OCI-M2 (cell line): Measurements from ENCODE around the gene RAB23.
"Not testable (repeated sequence)": the region's sequence is repeated elsewhere in the genome, so short reads cannot be mapped to it uniquely, and the experiment has no call there.

ENCODE experiments used
- DNase-seq: peaks from one replicate; lab custom pipeline; 2025; ENCODE audit not compliant: unreplicated experiment; lab: John Stamatoyannopoulos, UW

Gene RAB23

GRCh38 chr6:57243526-57243925 lies 21.4 kb upstream of the RAB23 start:
- not testable (repeated sequence) for DNase-seq

- no peak for DNase-seq
These were observed 20.4 kb upstream of the RAB23 start for GRCh38 chr6:57242505-57242904.

DNA sequence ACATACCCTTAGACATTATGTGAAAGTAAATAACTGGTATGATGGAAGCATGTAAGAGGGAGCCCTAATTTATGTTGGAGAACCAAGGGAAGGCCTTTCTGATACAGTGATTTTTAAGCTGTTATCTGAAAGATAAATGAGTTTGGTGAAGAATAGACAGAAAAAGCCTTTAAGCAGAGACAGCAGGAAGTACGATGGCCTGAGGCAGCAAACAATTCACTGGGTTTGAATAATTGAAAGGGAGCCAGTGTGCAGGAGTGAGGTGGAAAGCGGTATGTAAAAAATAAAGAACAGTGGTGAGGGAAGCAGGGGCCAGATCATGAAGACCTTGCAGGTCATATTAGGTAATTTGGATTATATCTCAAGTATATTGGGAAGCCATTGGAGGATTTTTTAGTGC lies 4.1 kb upstream of the RAB23 start:
- no peak for DNase-seq

- no peak for DNase-seq
These were observed 2.8 kb upstream of the RAB23 start for GRCh38 chr6:57224769-57225515.

- no peak for DNase-seq
These were observed 603 bp upstream of the RAB23 start for GRCh38 chr6:57222743-57223077.

DNA sequence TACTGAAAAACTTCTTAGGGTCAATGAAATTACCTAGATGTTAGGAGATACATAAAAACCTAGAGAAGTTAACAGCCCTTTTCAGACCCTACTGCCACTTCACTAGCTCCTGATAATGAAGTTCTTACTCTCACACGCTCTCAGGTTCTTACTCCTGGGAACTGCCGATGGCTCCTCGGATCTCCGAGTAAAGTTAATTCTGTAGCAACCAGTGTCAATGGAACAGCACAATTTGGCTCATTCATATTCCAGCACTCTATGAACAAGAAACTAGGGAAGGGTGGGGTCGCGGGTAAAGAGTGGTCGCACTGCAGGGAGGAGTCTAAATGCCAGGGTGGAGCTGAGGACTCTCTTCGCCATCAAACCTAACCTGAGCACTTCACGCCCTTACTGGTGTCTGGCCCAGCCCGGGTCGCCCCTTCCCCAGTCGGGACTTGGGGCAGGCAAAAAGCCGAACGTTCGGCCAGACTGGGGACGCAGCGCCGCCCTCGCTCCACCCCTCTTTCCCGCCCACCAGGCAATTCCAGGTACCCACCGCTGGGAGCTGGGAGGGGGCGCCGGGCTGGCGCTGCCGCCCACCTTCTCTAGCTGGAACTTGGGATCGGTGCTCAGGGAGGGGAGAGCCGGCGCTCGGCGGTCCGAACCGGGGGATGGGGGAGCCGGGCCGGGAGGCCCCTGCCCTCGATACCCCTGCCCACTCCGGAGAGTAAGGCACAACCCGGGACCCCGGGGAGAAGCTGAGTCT lies 744 bp downstream of the RAB23 start:
- no peak for DNase-seq

DNA sequence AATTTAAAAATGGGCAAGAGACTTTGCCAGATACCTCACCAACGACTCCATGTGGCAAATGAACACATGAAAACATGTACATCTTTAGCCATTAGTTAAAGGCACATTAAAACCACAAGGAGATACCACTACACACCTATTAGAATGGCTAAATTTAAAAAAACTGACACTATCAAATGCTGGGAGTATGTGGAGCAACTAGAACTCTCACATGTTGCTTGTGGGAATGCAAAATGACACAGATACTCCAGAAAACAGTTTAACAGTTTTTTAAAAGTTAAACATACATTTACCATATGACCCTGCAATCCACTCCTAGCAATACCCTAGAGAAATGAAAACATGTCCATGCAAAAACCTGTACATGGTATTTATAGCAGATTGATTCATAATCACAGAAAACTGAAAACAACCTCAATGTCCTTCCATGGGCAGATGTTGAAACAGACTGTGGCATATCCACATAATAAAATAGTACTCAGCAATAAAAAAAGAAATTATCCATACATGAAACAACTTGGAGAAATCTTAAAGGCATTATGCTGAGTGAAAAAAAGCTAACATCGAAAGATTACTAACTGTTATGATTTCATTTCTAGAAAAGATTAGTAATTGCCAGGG lies 1.9 kb downstream of the RAB23 start:
- DNase-seq = no peak

DNA sequence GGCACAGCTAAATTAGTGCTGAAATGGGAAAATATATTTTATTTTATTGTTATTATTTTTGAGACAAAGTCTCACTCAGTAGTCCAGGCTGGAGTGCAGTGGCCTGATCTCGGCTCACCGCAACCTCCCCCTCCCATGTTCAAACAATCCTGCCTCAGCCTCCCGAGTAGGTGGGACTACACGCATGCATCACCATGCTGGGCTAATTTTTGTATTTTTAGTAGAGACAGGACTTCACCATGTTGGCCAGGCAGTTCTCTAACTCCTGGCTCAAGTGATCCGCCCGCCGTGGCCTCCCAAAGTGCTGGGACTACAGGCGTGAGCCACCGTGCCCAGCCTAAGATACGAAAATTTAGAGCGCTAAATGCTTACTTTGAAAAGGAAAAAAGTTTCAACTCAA lies 4.8 kb downstream of the RAB23 start:
- no peak for DNase-seq

DNA sequence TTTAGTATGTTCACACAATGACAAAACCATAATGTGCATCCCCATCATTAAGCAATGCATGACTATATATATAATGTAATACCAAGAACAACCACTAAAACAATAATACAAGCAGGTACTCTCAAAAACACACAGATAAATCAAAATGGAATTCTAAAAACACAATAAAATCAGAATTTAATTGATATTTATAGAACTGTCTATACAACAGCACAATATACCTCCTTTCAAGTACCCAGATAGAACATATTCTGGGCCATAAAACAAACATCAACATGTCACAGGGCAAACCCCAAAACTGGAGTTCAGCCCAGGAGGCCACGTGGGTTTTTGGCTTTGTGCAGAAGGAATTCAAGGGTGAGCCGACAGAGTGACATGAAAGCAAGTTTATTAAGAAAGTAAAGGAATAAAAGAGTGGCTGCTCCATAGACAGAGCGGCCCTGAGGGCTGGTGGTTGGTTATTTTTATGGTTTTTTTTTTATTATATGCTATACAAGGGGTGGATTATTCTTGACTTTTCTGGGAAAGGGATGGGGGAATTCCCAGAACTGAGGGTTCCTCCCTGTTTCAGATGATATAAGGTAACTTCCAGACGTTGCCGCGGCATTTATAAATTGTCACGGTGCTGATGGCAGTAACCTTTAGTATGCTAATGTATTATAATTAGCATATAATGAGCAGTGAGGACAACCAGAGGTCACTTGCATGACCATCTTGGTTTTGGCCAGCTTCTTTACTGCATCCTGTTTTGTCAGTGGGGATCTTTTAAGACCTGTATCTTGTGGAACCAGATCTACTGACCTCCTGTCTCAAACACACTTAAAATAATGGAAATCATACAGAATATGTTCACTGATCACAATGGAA lies 5.6 kb downstream of the RAB23 start:
- no peak for DNase-seq

- DNase-seq = no peak
These were observed 6.8 kb downstream of the RAB23 start for GRCh38 chr6:57215260-57215659.

DNA sequence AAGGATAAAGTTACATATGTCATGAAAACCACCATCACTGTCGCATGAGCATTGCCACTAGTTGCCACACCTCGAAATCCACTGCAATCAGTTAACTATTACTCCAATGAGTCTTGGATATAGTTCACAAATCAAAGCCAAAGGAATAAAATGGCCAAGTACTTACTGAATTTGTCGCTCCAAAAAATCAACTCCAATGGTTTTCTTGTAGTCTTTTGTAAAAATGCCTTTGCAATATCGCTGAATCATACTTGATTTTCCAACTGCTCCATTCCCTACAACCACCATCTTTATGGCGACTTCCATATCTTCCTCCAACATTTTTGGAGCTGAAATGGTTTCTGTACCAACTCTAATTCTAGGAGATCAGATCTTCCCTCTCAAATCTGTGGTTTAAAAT lies 12.0 kb downstream of the RAB23 start:
- DNase-seq = no peak

DNA sequence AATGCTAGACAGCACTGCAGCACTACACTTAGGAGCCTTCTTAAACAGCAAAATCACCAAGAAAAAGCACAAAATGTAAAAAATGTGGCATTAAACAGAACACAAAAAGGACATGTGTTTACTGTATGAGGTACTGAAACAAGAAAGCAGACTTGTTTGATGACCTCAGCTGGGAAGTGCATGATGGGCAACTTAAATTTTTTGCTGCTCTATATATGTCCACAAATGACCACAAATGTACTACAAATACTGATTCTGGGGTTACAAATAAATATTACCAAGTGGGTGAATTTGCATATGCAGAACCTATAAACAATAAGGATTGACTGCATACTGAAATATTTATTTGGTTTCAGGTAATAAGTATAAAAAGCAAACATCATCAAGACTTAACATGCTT lies 13.1 kb downstream of the RAB23 start:
- DNase-seq = no peak

- no peak for DNase-seq
These were observed 14.2 kb downstream of the RAB23 start for GRCh38 chr6:57207872-57208271.

- no peak for DNase-seq
These were observed 15.0 kb downstream of the RAB23 start for GRCh38 chr6:57207141-57207540.

DNA sequence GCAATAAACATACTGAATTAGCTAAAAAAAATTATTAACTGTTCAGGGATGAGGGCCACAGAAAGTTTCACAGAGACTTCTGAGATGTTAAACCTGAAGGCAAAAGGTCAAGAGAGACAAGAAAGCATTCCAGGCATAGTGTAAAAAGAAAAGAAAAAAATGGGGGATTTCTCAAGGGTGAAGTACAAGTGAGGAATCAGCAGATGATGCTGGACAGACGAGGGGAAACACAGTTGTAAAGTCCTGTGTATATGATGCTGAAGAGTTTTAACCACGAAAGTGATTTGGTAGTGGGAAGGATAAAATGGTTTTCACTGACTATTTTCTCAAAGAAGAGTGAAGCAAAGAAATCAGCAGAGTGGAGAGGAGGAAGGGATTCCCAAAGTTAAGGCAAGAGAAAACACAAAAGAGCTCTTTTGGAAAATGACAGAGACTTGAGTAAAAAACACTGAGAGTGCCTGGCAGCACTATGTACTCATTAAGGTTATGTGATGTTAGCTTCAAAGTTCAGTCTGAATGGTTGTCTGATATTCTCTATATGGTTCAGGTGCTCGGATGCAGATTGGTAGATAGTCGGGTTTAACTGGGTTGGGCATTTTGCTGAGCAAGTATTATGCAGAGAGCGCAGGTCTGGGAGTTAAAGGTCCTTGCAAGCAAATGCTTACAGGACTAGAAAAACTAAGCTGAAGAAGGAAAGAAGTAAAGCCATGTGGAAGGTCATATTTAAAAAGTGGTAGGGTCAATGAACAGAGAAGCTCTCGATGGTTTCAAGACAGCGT lies 16.4 kb downstream of the RAB23 start:
- DNase-seq = no peak

- no peak for DNase-seq
These were observed 20.4 kb downstream of the RAB23 start for GRCh38 chr6:57201718-57202117.

- no peak for DNase-seq
These were observed 23.0 kb downstream of the RAB23 start for GRCh38 chr6:57198926-57199636.

GRCh38 chr6:57195457-57195856 lies 26.6 kb downstream of the RAB23 start:
- DNase-seq = no peak

GRCh38 chr6:57193177-57193576 lies 28.9 kb downstream of the RAB23 start:
- DNase-seq = no peak

DNA sequence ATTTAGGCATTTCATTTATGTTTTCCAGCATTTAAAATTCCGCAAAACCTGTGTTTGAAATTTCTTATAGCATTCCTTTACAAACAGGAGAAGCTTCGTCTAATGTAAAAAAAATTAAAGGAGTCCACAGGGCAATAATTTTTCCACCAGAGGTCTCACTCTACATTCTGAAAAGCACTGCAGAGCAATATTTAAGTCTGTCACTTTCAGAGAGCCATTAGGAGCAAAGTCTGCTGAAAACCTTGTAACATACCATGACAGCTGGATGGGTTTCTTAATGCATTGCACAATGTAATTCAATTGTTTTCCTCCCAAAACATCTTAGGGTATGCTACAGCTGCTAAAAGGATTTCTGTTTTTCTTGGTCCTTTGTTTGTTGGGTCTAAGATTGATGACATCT lies 32.0 kb downstream of the RAB23 start:
- DNase-seq = no peak
